NCI-H2227 (cell line): ENCODE data around the gene ZNF746.
"Not testable (repeated sequence)": the region's sequence is repeated elsewhere in the genome, so short reads cannot be mapped to it uniquely, and the experiment has no call there.

Source experiments
- DNase-seq: peaks from one replicate; lab custom pipeline; 2025; ENCODE audit not compliant: unreplicated experiment; lab: John Stamatoyannopoulos, UW

Gene ZNF746

GRCh38 chr7:149497467-149498261 lies at the start of gene ZNF746:
TSS of gene ZNF746 (minus strand) at chr7:149497809. CDS start at chr7:149497536, 273 bp downstream.
- DNase-seq, result peak; percentile 87

GRCh38 chr7:149547126-149547525 lies 49.5 kb upstream of the ZNF746 start:
- DNase-seq, result no peak

- DNase-seq, result no peak
Observed at GRCh38 chr7:149546331-149546730, 48.7 kb upstream of the ZNF746 start.

- no peak for DNase-seq
Observed at GRCh38 chr7:149544028-149544427, 46.4 kb upstream of the ZNF746 start.

- DNase-seq, result no peak
Observed at GRCh38 chr7:149532654-149533053, 35.0 kb upstream of the ZNF746 start.

GRCh38 chr7:149529136-149529718 lies 31.6 kb upstream of the ZNF746 start:
- DNase-seq, result no peak

- DNase-seq, result no peak
Observed at GRCh38 chr7:149527414-149527813, 29.8 kb upstream of the ZNF746 start.

- DNase-seq, result no peak
Observed at GRCh38 chr7:149525280-149525679, 27.7 kb upstream of the ZNF746 start.

- no peak for DNase-seq
Observed at GRCh38 chr7:149524394-149524793, 26.8 kb upstream of the ZNF746 start.

GRCh38 chr7:149510248-149510647 lies 12.6 kb upstream of the ZNF746 start:
- DNase-seq, result no peak

GRCh38 chr7:149509774-149510173 lies 12.2 kb upstream of the ZNF746 start:
- no peak for DNase-seq

GRCh38 chr7:149505551-149505950 lies 7.9 kb upstream of the ZNF746 start:
- no peak for DNase-seq

GRCh38 chr7:149501651-149502050 lies 4.0 kb upstream of the ZNF746 start:
- no peak for DNase-seq

- DNase-seq, result no peak
Observed at GRCh38 chr7:149500910-149501309, 3.3 kb upstream of the ZNF746 start.

- no peak for DNase-seq
Observed at GRCh38 chr7:149500201-149500600, 2.6 kb upstream of the ZNF746 start.

GRCh38 chr7:149498811-149499210 lies 1.2 kb upstream of the ZNF746 start:
- no peak for DNase-seq

- DNase-seq, result peak; percentile 23
Observed at GRCh38 chr7:149496642-149497391, 792 bp downstream of the ZNF746 start.

GRCh38 chr7:149495785-149496641 lies 1.6 kb downstream of the ZNF746 start:
- peak; percentile 77 for DNase-seq

- no peak for DNase-seq
Observed at GRCh38 chr7:149494738-149495368, 2.8 kb downstream of the ZNF746 start.

- not testable (repeated sequence) for DNase-seq
Observed at GRCh38 chr7:149493975-149494374, 3.6 kb downstream of the ZNF746 start.
